CD4-positive, alpha-beta T cell treated with Interleukin-12 subunit alpha and Interleukin-12 subunit beta, for 1 hour (primary cell): ENCODE measurements around the gene CHN1.

Experiments
- DNase-seq: peaks from one replicate; pipeline ENCODE4 v3.0.0-alpha.2; 2020

The CHN1 gene

GRCh38 chr2:174780856-174781255 is 224.3 kb downstream of the CHN1 start:
- DNase-seq, result no peak

GRCh38 chr2:174780191-174780840 is 224.9 kb downstream of the CHN1 start:
- DNase-seq, result peak; percentile 27

- no peak for DNase-seq
These were observed 225.7 kb downstream of the CHN1 start for GRCh38 chr2:174779361-174779928.

GRCh38 chr2:174778085-174778981 is 226.8 kb downstream of the CHN1 start:
- peak; percentile 83 for DNase-seq

GRCh38 chr2:174777347-174778084 is 227.7 kb downstream of the CHN1 start:
- DNase-seq, result no peak

- DNase-seq, result no peak
These were observed 228.5 kb downstream of the CHN1 start for GRCh38 chr2:174776675-174777074.

GRCh38 chr2:174776223-174776622 is 229.0 kb downstream of the CHN1 start:
- DNase-seq, result no peak

- DNase-seq, result no peak
These were observed 229.6 kb downstream of the CHN1 start for GRCh38 chr2:174775571-174775980.

GRCh38 chr2:174774886-174775285 is 230.3 kb downstream of the CHN1 start:
- DNase-seq, result no peak

GRCh38 chr2:174773215-174773614 is 232.0 kb downstream of the CHN1 start:
- DNase-seq, result no peak

GRCh38 chr2:174772472-174772801 is 232.7 kb downstream of the CHN1 start:
- no peak for DNase-seq

GRCh38 chr2:174771631-174772471 is 233.3 kb downstream of the CHN1 start:
- DNase-seq, result no peak

GRCh38 chr2:174771136-174771535 is 234.0 kb downstream of the CHN1 start:
- no peak for DNase-seq

- DNase-seq, result no peak
These were observed 236.6 kb downstream of the CHN1 start for GRCh38 chr2:174768557-174768956.

- no peak for DNase-seq
These were observed 238.9 kb downstream of the CHN1 start for GRCh38 chr2:174766271-174766670.

GRCh38 chr2:174765576-174765975 is 239.6 kb downstream of the CHN1 start:
- DNase-seq, result no peak

GRCh38 chr2:174764280-174765255 is 240.6 kb downstream of the CHN1 start, which contains the start of gene CHRNA1:
CHRNA1 (minus strand) TSS chr2:174764472; CDS start chr2:174764394, 78 bp downstream.
- no peak for DNase-seq

- no peak for DNase-seq
These were observed 241.4 kb downstream of the CHN1 start for GRCh38 chr2:174763780-174764179.

- DNase-seq, result no peak
These were observed 242.7 kb downstream of the CHN1 start for GRCh38 chr2:174762464-174762863.

GRCh38 chr2:174761837-174762236 is 243.3 kb downstream of the CHN1 start:
- no peak for DNase-seq
